HEK293 (cell line): Measurements from ENCODE around the gene ERBB2.

Source experiments
- CTCF ChIA-PET: fragments of 350-600 bp; formaldehyde crosslinking; extraction: SDS; loops from one replicate; lab custom pipeline; 2021; ENCODE audit warnings: antibody characterized with exemption; lab: Yijun Ruan, JAX
- POLR2A ChIA-PET: fragments of 300-600 bp; formaldehyde crosslinking; extraction: SDS; loops from one replicate; lab custom pipeline; 2020; ENCODE audit warnings: antibody characterized with exemption, inconsistent platforms; lab: Yijun Ruan, JAX
- H3K27ac ChIP-seq: fragments of 200-500 bp; sonication (Bioruptor generic); 2 replicates; pipeline ENCODE4 v1.5.1; 2014; ENCODE audit warnings: low read depth, low read length, control low read depth, inconsistent platforms; ENCODE audit errors: extremely low read depth
- H3K36me3 ChIP-seq, 2 experiments: fragments of 200-500 bp in 1 of 2; sonication (Bioruptor generic) in 1 of 2; 1 replicate in 1 of 2; 2 replicates in 1 of 2; pipeline ENCODE4 v1.5.1; 2014 to 2017; ENCODE audit warnings: inconsistent platforms in 2 of 2, low read length in 2 of 2; ENCODE audit not compliant: control insufficient read depth in 2 of 2, insufficient read depth in 1 of 2
- H3K4me1 ChIP-seq: fragments of 200-500 bp; sonication (Bioruptor generic); 2 replicates; pipeline ENCODE4 v1.5.1; 2014; ENCODE audit warnings: mild to moderate bottlenecking, low read length, inconsistent platforms; ENCODE audit not compliant: control insufficient read depth, insufficient read depth
- H3K4me3 ChIP-seq: 2 replicates; pipeline ENCODE4 v1.5.1; 2011; ENCODE audit warnings: low read depth, mild to moderate bottlenecking, control low read depth, low read length, moderate library complexity
- H3K9me3 ChIP-seq: fragments of 200-500 bp; sonication (Bioruptor generic); 2 replicates; pipeline ENCODE4 v1.5.1; 2014; ENCODE audit warnings: low read depth, low read length, inconsistent platforms; ENCODE audit not compliant: control insufficient read depth, insufficient read depth
- CTCF ChIP-seq: fragments of 450-650 bp; formaldehyde crosslinking; IDR thresholded peaks from 2 replicates; pipeline ENCODE4 v1.5.1; 2016; ENCODE audit warnings: missing biosample characterization, missing genetic modification characterization
- HIC1 ChIP-seq: fragments of 450-650 bp; formaldehyde crosslinking; IDR thresholded peaks from 2 replicates; pipeline ENCODE4 v1.5.1; 2016; ENCODE audit warnings: missing biosample characterization, missing genetic modification characterization
- KLF17 ChIP-seq: fragments of 450-650 bp; formaldehyde crosslinking; IDR thresholded peaks from 2 replicates; pipeline ENCODE4 v1.5.1; 2016; ENCODE audit warnings: missing biosample characterization, missing genetic modification characterization
- PRDM10 ChIP-seq: fragments of 450-650 bp; formaldehyde crosslinking; IDR thresholded peaks from 2 replicates; pipeline ENCODE4 v1.5.1; 2016; ENCODE audit warnings: missing biosample characterization, missing genetic modification characterization
- SP2 ChIP-seq: fragments of 450-650 bp; formaldehyde crosslinking; IDR thresholded peaks from 2 replicates; pipeline ENCODE4 v1.5.1; 2016; ENCODE audit warnings: missing biosample characterization, missing genetic modification characterization
- ZBTB11 ChIP-seq: fragments of 450-650 bp; formaldehyde crosslinking; conservative IDR thresholded peaks from 2 replicates; pipeline ENCODE4 v1.5.1; 2016; ENCODE audit warnings: low read depth, missing biosample characterization, missing genetic modification characterization
- ZBTB21 ChIP-seq: fragments of 450-650 bp; formaldehyde crosslinking; IDR thresholded peaks from 2 replicates; pipeline ENCODE4 v1.5.1; 2017; ENCODE audit warnings: missing biosample characterization, missing genetic modification characterization
- ZBTB44 ChIP-seq: fragments of 450-650 bp; IDR thresholded peaks from 2 replicates; pipeline ENCODE4 v1.5.1; 2018; ENCODE audit warnings: missing biosample characterization, mild to moderate bottlenecking, missing genetic modification characterization
- ZBTB6 ChIP-seq: fragments of 450-650 bp; formaldehyde crosslinking; IDR thresholded peaks from 2 replicates; pipeline ENCODE4 v1.5.1; 2017; ENCODE audit warnings: missing biosample characterization, missing genetic modification characterization
- ZNF132 ChIP-seq: fragments of 450-650 bp; formaldehyde crosslinking; IDR thresholded peaks from 2 replicates; pipeline ENCODE4 v1.5.1; 2017; ENCODE audit warnings: missing biosample characterization, missing genetic modification characterization, borderline replicate concordance
- ZNF140 ChIP-seq: fragments of 450-650 bp; formaldehyde crosslinking; IDR thresholded peaks from 2 replicates; pipeline ENCODE4 v1.5.1; 2016; ENCODE audit warnings: missing biosample characterization, missing genetic modification characterization
- ZNF184 ChIP-seq: fragments of 450-650 bp; IDR thresholded peaks from 2 replicates; pipeline ENCODE4 v1.5.1; 2018; ENCODE audit warnings: missing biosample characterization, mild to moderate bottlenecking, missing genetic modification characterization
- ZNF350 ChIP-seq: fragments of 450-650 bp; formaldehyde crosslinking; IDR thresholded peaks from 2 replicates; pipeline ENCODE4 v1.5.0; 2017; ENCODE audit warnings: missing biosample characterization, mild to moderate bottlenecking, missing genetic modification characterization
- ZNF449 ChIP-seq: fragments of 450-650 bp; formaldehyde crosslinking; IDR thresholded peaks from 2 replicates; pipeline ENCODE4 v1.5.1; 2017; ENCODE audit warnings: missing biosample characterization, mild to moderate bottlenecking, missing genetic modification characterization, moderate library complexity
- ZNF692 ChIP-seq: fragments of 450-650 bp; formaldehyde crosslinking; IDR thresholded peaks from 2 replicates; pipeline ENCODE4 v1.5.1; 2016; ENCODE audit warnings: missing biosample characterization, missing genetic modification characterization
- ZXDB ChIP-seq: fragments of 450-650 bp; formaldehyde crosslinking; IDR thresholded peaks from 2 replicates; pipeline ENCODE4 v1.5.1; 2016; ENCODE audit warnings: missing biosample characterization, missing genetic modification characterization

Gene ERBB2

GRCh38 chr17:39665642-39666224 is 34.1 kb upstream of the ERBB2 start:
- CTCF ChIA-PET = interaction anchor here (0.7 to 11.6 kb wide), 9 partner anchors 14 to 138 kb away, joined by 3 to 168 read pairs (median 3); partner anchors contain the start of gene PPP1R1B
- H3K4me3 ChIP-seq = no peak overlapping the region
- POLR2A ChIA-PET = interaction anchor here (0.6 to 1.4 kb wide), 4 partner anchors 10 to 99 kb away, joined by 3 to 5 read pairs (median 4); partner anchors contain the start of gene ERBB2
- no peaks in the 10 kb centered on the region for H3K9me3 ChIP-seq
- H3K27ac ChIP-seq = no peak overlapping the region
- peaks cover 9% of the 10 kb centered on the region for H3K4me1 ChIP-seq
- H3K36me3 ChIP-seq = peaks cover 0 to 23% of the 10 kb centered on the region in 2 experiments; a peak in 1 of 3 replicates
- TF ChIP-seq ZNF140 (tag by site-specific recombination) (no peak), ZNF692 (tag by site-specific recombination) (no peak), ZBTB44 (tag by site-specific recombination) (no peak), ZNF184 (tag by site-specific recombination) (no peak), ZBTB11 (tag by site-specific recombination) (no peak), CTCF (tag by site-specific recombination) (peak; percentile 73), HIC1 (tag by site-specific recombination) (peak; percentile 91), ZXDB (tag by site-specific recombination) (no peak), ZNF132 (no peak), SP2 (tag by site-specific recombination) (peak; percentile 50), KLF17 (0 out of 2 replicates have a peak, but pooled peaks have one; percentile 15), ZBTB21 (tag by site-specific recombination) (no peak), ZBTB6 (peak; percentile 28; the same call in 1 of the 2 replicates), PRDM10 (tag by site-specific recombination) (peak; percentile 96), ZNF449 (tag by site-specific recombination) (no peak), ZNF350 (tag by site-specific recombination) (no peak)
